Neural cell (in vitro differentiated cells): Measurements from ENCODE around the gene STK32A. TPM values are rescaled to one million over a fixed set of nuclear protein-coding genes. Genes with fewer than 3 reads are reported as not detected.

Experiments
- H2AFZ ChIP-seq: fragments of 200-600, 300-800 bp; sonication (generic), shearing (Covaris generic); 2 replicates; pipeline ENCODE4 v1.6.0; 2014; ENCODE audit warnings: low read depth, mild to moderate bottlenecking, antibody characterized with exemption, low read length, moderate library complexity
- H3F3A ChIP-seq: fragments of 200-600 bp; shearing (Covaris generic); 2 replicates; pipeline ENCODE4 v1.6.1; 2016; ENCODE audit warnings: mild to moderate bottlenecking, moderate library complexity, mixed read lengths, antibody characterized with exemption, low read length; ENCODE audit not compliant: insufficient read depth, poor library complexity, severe bottlenecking
- H3K27ac ChIP-seq: fragments of 200-600, 300-800 bp; sonication (generic), shearing (Covaris generic); 2 replicates; pipeline ENCODE4 v1.5.1; 2014; ENCODE audit warnings: mild to moderate bottlenecking, low read length, moderate library complexity
- H3K27me3 ChIP-seq: fragments of 300-800, 200-600 bp; sonication (generic), shearing (Covaris generic); 2 replicates; pipeline ENCODE4 v1.6.0; 2014; ENCODE audit warnings: mild to moderate bottlenecking, low read depth, low read length, moderate library complexity; ENCODE audit not compliant: insufficient read depth
- H3K36me3 ChIP-seq: fragments of 300-800, 200-600 bp; sonication (generic), shearing (Covaris generic); 2 replicates; pipeline ENCODE4 v1.5.1; 2014; ENCODE audit warnings: mild to moderate bottlenecking, antibody characterized with exemption, low read length, moderate library complexity; ENCODE audit not compliant: insufficient read depth
- H3K4me2 ChIP-seq: fragments of 300-800, 200-600 bp; sonication (generic), shearing (Covaris generic); 2 replicates; pipeline ENCODE4 v1.6.0; 2014; ENCODE audit warnings: mild to moderate bottlenecking, low read length
- H3K4me3 ChIP-seq: fragments of 300-800, 200-600 bp; sonication (generic), shearing (Covaris generic); 2 replicates; pipeline ENCODE4 v1.5.1; 2014; ENCODE audit warnings: mild to moderate bottlenecking, low read length, moderate library complexity
- H3K79me2 ChIP-seq: fragments of 200-600 bp; shearing (Covaris generic); replicated peaks from 2 replicates; pipeline ENCODE4 v1.6.0; 2014; ENCODE audit warnings: mild to moderate bottlenecking, low read length, moderate library complexity; ENCODE audit not compliant: insufficient read depth
- H3K9ac ChIP-seq: fragments of 300-800, 200-600 bp; sonication (generic), shearing (Covaris generic); 2 replicates; pipeline ENCODE4 v1.6.1; 2016; ENCODE audit warnings: mild to moderate bottlenecking, low read length, mixed read lengths
- H3K9me2 ChIP-seq: fragments of 200-600 bp; shearing (Covaris generic); 2 replicates; pipeline ENCODE4 v1.6.1; 2016; ENCODE audit warnings: mild to moderate bottlenecking, low read length, mixed read lengths; ENCODE audit not compliant: insufficient read depth
- H3K9me3 ChIP-seq: fragments of 200-600, 300-800 bp; sonication (generic), shearing (Covaris generic); 2 replicates; pipeline ENCODE4 v1.6.1; 2016; ENCODE audit warnings: mild to moderate bottlenecking, mixed run types, low read length, moderate library complexity, mixed read lengths
- H4K20me1 ChIP-seq: fragments of 200-600 bp; shearing (Covaris generic); 2 replicates; pipeline ENCODE4 v1.6.1; 2016; ENCODE audit warnings: mild to moderate bottlenecking, mixed run types; ENCODE audit not compliant: insufficient read depth
- EP300 ChIP-seq: fragments of 450-650 bp; conservative IDR thresholded peaks from 2 replicates; pipeline ENCODE4 v1.6.1; 2014; ENCODE audit warnings: antibody characterized with exemption, mild to moderate bottlenecking, moderate library complexity; ENCODE audit not compliant: poor library complexity, severe bottlenecking
- EZH2 ChIP-seq: fragments of 200-600, 300-800 bp; shearing (Covaris generic), sonication (generic); IDR thresholded peaks from 2 replicates; pipeline ENCODE4 v1.6.1; 2014; ENCODE audit warnings: antibody characterized with exemption, low read length, borderline replicate concordance, mild to moderate bottlenecking; ENCODE audit not compliant: insufficient read depth, poor library complexity, severe bottlenecking
- MXI1 ChIP-seq: fragments of 450-650 bp; conservative IDR thresholded peaks from 2 replicates; pipeline ENCODE4 v1.6.1; 2014; ENCODE audit warnings: antibody characterized with exemption, mild to moderate bottlenecking; ENCODE audit not compliant: poor library complexity, severe bottlenecking
- POLR2AphosphoS5 ChIP-seq: IDR thresholded peaks from 2 replicates; pipeline ENCODE4 v1.6.1; 2012
- RAD21 ChIP-seq: fragments of 450-650 bp; conservative IDR thresholded peaks from 2 replicates; pipeline ENCODE4 v1.6.1; 2014; ENCODE audit warnings: antibody characterized with exemption, mild to moderate bottlenecking, moderate library complexity
- REST ChIP-seq: IDR thresholded peaks from 2 replicates; pipeline ENCODE4 v1.6.1; 2012; ENCODE audit warnings: borderline replicate concordance
- SMC3 ChIP-seq: fragments of 450-650 bp; conservative IDR thresholded peaks from 2 replicates; pipeline ENCODE4 v1.6.1; 2014; ENCODE audit warnings: antibody characterized with exemption, mild to moderate bottlenecking, moderate library complexity; ENCODE audit not compliant: poor library complexity
- TAF1 ChIP-seq: IDR thresholded peaks from 2 replicates; pipeline ENCODE4 v1.6.1; 2012; ENCODE audit warnings: low read depth
- polyA plus RNA-seq: library from polyadenylated mRNA; depleted of rRNA; stranded (reverse); fragments of >200 nt; gene quantifications from 2 replicates; pipeline ENCODE4 v1.2.3, GENCODE V29; 2014
- TF ChIP-seq, protein P1 (sequence below): fragments of 450-650 bp; IDR thresholded peaks from 2 replicates; pipeline ENCODE4 v1.5.1; 2014; ENCODE audit warnings: antibody characterized with exemption, mild to moderate bottlenecking, moderate library complexity; ENCODE audit not compliant: poor library complexity, severe bottlenecking

The STK32A gene
- polyA plus RNA-seq, 1 donor from 2014 or later, result 23.1 TPM

DNA sequence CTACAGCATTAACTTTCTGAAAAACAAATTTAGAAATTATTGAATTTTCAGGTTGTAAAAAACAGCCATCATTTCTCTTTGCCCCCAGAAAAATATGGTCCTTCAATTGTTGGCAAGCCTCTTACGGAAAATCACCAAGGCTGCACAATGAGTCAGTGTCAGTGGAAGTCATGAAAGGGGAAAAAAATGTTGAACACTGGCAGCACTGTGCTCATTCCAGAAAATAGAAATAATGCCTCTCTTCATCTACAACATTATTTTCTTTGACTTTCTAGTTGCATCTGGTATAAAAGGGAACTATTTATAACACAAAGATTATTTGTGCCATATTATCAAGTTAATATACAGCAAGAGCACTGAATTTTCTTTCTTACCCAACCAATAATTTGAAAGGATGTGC lies 26.7 kb upstream of the STK32A start:
- H4K20me1 ChIP-seq, result no peaks in the 10 kb centered on the region
- no peak overlapping the region for H3K4me3 ChIP-seq
- H3K36me3 ChIP-seq, result no peaks in the 10 kb centered on the region
- no peaks in the 10 kb centered on the region for H3K79me2 ChIP-seq
- H3K9me2 ChIP-seq, result no peaks in the 10 kb centered on the region
- H3K27me3 ChIP-seq, result no peaks in the 10 kb centered on the region
- no peak overlapping the region for H3K9ac ChIP-seq
- no peaks in the 10 kb centered on the region for H3K9me3 ChIP-seq
- no peak overlapping the region for H3K4me2 ChIP-seq
- H3F3A ChIP-seq, result no peaks in the 10 kb centered on the region
- H2AFZ ChIP-seq, result no peak overlapping the region
- TF ChIP-seq EP300 (no peak), TAF1 (no peak), REST (no peak), POLR2AphosphoS5 (no peak), EZH2 (no peak)
- H3K27ac ChIP-seq, result no peak overlapping the region

- Histone ChIP-seq H3K9me3 (no peaks in the 10 kb centered on the region), H3F3A (no peaks in the 10 kb centered on the region), H2AFZ (no peak overlapping the region), H3K9ac (no peak overlapping the region), H3K79me2 (no peaks in the 10 kb centered on the region), H4K20me1 (no peaks in the 10 kb centered on the region), H3K4me2 (no peak overlapping the region), H3K36me3 (no peaks in the 10 kb centered on the region), H3K9me2 (no peaks in the 10 kb centered on the region), H3K27me3 (no peaks in the 10 kb centered on the region), H3K27ac (no peak overlapping the region), H3K4me3 (no peak overlapping the region)
- TF ChIP-seq MXI1, result no peak
- TF ChIP-seq EZH2, result no peak
- TF ChIP-seq, protein P1, sequence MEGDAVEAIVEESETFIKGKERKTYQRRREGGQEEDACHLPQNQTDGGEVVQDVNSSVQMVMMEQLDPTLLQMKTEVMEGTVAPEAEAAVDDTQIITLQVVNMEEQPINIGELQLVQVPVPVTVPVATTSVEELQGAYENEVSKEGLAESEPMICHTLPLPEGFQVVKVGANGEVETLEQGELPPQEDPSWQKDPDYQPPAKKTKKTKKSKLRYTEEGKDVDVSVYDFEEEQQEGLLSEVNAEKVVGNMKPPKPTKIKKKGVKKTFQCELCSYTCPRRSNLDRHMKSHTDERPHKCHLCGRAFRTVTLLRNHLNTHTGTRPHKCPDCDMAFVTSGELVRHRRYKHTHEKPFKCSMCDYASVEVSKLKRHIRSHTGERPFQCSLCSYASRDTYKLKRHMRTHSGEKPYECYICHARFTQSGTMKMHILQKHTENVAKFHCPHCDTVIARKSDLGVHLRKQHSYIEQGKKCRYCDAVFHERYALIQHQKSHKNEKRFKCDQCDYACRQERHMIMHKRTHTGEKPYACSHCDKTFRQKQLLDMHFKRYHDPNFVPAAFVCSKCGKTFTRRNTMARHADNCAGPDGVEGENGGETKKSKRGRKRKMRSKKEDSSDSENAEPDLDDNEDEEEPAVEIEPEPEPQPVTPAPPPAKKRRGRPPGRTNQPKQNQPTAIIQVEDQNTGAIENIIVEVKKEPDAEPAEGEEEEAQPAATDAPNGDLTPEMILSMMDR, result no peak
- TF ChIP-seq REST, result no peak
- TF ChIP-seq EP300, result no peak
- TF ChIP-seq RAD21, result no peak
- no peak for TF ChIP-seq TAF1
- no peak for TF ChIP-seq POLR2AphosphoS5
- TF ChIP-seq SMC3, result no peak
Measured at GRCh38 chr5:147216552-147217154, 18.2 kb upstream of the STK32A start.
